ENCODE data around the gene XPNPEP1.

Gene XPNPEP1

DNA sequence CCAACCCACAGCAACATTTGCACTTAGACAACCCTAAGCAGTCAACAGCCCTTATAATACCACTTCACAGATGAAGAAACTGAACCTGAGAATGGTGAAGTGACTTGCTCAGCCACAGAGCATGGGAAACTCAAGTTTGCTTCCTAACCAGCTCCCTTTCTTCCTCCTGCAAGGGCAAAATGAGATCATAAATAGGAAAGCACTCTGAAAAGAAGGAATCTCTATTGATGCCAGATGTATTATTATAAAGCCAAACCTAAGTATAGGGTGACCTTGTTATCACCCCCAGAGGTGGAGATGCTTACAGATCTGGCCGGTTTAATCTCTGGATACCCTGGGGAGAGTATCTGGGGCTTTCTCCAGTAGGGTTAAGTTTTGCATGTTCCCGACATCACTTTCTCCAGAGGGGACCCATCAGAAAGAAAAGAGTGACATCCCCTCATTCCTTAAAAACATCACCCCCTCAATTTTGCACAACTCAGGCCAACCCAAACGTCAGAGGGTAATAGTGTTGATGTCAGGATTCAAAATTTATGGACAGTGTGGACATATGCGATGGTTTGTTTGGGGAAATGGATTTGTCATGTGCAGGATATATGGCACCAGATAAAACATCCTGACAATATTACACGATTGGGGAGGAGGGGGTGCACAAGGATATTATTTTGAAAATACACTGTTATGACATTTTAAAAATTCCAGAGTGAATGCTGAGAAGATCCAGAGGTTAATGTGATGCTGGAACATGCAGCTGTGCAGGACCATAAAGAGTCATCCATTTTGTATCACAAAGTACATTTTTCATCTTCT lies 24.0 kb upstream of the XPNPEP1 start:
- no peak for DNase-seq

- DNase-seq: no peak
Measured at GRCh38 chr10:109946680-109947079, 23.4 kb upstream of the XPNPEP1 start.

- DNase-seq: no peak
Measured at GRCh38 chr10:109945473-109946177, 22.3 kb upstream of the XPNPEP1 start.

DNA sequence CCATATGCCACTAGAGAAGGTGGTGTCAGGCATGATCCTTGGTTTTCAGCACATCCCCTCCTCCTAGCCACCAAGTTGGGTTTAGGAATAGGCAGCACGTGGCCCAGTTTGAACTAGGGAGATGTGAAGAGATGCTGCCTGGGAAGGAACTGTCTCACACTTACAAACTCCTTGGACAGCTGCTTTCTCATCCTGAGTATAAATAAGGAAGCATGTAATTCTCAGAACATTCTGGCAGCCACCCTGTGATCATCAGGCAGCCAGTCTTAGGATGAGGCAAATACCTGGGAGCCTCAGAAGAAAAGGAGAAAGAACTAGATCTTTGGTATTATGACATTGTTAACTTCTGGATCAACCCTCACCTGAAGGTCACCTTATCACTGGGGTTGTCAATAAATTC lies 21.3 kb upstream of the XPNPEP1 start:
- no peak for DNase-seq

GRCh38 chr10:109941236-109941862 lies 18.0 kb upstream of the XPNPEP1 start:
- no peak for DNase-seq

DNA sequence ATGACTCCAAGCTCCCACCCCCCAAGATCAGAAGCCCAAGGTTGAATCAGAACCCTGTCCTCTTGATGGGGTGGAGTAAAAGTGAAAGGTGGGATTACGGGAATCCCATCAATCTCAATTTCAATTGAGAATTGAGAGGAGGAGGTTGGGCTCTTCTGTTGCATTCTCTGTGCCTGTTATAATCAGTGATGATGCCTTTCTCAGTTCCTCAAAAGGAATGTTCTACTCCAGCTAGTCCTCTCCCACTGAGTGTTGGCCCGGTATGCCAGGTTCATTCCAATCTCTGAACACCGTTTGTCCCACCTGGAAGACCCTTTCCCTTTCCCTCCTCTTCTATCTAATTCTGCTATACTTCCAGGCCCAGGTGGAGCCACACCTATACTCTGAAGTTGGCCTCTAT lies 17.2 kb upstream of the XPNPEP1 start:
- no peak for DNase-seq

DNA sequence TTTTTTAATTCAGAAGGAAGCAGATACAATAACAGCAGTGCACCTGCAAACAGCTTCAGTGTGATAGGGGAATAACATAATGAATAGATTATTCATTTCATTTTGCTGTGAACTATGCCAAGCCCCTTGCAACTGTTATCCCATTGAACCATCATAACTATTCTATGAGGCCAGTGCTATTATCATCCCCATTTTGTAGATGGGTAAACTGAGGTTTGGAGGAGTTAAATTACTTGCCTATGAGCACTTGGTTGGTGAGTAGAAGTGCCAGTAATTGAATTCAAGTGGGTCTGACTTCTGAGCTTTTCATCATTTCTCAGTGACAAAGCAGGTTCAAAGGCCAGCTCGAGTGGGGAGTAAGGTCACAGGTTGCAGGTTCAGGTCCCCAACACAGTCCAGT lies 16.8 kb upstream of the XPNPEP1 start:
- no peak for DNase-seq

DNA sequence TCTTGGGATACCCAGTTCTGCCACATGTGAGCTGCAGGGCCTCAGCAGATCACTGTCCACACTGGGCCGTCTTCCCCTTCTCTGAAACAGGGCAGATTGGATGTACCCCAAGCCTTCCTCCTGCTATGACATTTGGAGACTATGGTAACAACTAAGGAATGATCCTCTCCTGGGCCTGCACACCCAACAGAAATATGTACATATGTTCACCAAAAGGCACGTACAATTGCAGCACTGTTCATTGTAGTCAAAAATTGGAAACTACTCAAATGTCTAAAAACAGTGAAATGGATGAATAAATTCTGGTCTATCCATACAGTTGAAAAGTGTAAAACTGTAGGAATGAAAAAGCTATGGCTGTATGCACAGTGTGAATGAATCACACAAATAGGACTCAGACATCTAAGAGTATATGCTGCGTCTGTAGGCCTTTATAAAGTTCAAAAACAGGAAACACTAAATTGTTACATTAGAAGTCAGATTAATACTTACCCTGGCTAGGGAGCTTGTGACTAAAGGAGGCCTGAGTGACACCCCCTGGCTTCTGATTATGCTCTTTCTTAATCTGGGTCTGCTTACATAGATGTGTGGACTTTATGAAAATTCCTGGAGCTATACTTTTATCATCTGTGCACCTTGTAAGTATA lies 16.1 kb upstream of the XPNPEP1 start:
- DNase-seq: no peak

GRCh38 chr10:109937460-109938065 lies 14.3 kb upstream of the XPNPEP1 start:
- no peak for DNase-seq

DNA sequence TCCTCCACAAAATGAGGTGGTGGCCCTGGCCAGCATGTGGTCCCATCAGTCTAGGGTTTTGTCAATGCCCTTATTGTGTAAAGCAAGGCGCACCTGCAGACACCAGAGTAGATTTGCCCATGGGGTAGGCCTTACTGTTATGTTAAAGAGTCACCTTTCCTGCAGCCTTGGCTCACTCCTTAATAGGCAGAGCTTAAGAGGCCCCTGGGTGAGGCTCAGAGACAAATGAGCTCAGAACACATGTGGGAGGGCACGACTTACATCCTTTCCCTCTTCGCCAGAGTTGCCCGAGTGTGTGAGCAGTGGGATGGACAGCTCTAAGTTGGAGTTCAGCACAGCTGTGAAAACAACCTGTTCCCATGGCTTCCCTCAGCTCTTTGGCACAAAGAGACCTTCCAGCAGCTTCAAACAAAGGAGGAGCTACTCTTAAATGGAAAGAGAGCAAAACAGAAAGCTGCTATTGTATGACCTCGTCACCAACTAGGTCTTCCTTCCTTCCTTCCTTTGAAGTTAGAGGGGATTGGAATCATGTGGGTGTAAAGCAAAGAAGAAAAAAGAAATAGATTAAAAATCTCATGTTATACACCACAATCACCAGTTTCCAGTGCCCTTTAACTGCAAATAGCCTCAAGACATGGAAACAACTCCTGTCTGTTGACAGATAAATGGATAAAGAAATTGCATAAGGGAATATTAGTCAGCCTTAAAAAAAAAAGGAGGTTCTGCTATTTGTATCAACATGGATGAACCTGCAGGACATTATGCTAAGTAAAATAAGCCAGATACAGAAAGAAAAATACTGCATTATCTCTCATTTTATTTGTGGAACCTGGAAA lies 11.9 kb upstream of the XPNPEP1 start:
- DNase-seq: no peak

DNA sequence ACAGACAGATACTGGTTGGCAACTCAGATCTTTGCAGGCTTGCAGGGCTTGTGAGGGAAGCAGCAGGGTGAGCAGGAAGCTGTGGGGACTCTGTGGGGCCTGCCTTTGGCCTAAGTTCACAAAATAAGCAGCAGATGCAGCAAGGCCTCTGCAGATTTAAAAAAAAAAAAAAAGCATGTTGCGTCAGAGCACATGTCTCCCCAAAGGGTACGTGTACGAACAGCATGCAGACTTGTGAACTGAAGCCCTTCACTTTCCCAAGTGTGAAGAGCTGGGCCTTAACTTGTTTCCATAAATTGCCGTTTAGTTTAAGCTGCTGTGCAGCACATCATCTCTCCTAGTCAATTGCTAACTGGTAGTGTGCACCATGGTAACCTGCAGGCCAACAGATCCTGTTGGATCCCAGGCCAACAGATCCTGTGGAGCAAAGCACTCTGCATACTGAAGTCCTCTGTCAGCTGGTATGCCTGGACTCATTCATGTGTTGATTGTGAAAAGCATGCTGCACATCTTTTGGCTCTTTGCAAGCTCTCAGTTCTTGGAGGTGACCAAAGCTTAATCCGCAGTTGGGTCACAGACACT lies 10.8 kb upstream of the XPNPEP1 start:
- DNase-seq: no peak

DNA sequence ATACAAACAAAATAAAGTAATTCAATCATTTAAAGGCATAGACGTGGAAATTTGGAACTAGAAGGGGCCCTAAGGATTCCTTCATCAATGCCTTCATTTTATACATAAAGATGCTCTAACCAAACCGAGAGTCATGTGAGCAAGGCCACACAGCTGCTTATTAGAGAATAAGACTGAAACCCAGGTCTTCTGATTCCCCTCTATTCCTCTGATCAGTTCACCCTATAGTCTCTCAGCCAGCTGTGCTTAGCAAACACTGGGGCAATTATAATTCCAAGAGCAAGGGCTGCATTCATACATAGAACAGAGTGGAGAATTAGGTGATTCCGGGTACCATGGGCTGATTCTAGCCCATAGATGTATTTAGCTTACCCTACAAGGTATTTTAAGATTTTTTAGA lies 9.7 kb upstream of the XPNPEP1 start:
- DNase-seq: no peak

- no peak for DNase-seq
Measured at GRCh38 chr10:109932391-109932790, 9.1 kb upstream of the XPNPEP1 start.

- no peak for DNase-seq
Measured at GRCh38 chr10:109931163-109931562, 7.9 kb upstream of the XPNPEP1 start.

- no peak for DNase-seq
Measured at GRCh38 chr10:109929501-109930219, 6.3 kb upstream of the XPNPEP1 start.

- DNase-seq: no peak
Measured at GRCh38 chr10:109928475-109928891, 5.2 kb upstream of the XPNPEP1 start.

GRCh38 chr10:109926825-109927224 lies 3.5 kb upstream of the XPNPEP1 start:
- no peak for DNase-seq

DNA sequence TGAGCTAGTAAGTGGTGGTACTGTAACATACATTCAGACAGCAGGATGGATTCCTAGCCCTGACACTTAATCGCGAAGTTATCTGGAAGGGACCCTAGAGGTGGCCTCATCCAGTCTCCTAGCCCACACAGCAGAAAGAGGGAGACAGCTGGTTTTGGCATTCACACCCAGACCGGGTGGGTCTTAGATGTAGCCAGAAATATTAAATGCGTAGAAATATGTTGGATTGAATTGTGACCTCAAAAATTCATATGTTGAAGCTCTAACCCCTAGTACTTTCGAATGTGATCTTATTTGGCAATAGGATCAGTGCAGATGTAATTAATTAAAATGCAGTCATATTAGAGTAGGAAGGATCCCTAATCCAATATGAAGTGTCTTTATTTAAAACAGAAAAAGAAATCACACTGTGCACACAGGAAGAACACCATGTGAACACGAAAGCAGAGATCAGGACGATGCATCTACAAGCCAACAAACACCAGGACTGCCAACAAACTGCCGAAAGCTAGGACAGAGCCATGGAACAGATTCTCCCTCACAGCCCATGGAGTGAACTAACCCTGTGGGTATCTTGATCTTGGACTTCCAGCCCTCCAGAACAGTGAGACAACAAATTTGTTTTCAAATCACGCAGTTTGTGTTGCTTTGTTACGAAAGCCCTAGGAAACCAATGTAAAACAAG lies 2.9 kb upstream of the XPNPEP1 start:
- no peak for DNase-seq

GRCh38 chr10:109924967-109925620 lies 1.8 kb upstream of the XPNPEP1 start:
- no peak for DNase-seq

DNA sequence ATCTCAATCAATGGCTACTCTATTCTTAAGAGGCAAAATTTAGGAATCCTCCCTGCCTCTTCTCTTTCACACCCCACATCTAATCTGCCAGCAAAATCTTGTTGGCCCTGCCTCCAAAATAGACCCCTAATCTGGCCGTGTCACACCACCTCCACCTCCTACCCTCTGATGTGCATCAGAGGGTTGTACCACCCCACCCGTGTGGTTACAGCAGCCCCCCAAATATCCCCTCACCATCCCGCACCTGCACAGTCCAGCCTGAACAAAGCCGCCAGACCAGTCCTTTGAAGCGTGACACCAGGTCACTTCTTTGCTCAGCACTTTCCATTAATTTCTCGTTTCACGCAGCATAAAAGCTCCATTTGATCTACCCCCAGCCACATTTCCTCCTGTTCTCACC lies 776 bp upstream of the XPNPEP1 start:
- DNase-seq: no peak

Data from NCI-H524 treated with DMSO at 0.1 percent for 48 hours (cell line).